SK-N-SH (cell line): ENCODE data around the gene GCLC.
"Not testable (repeated sequence)": the region's sequence is repeated elsewhere in the genome, so short reads cannot be mapped to it uniquely, and the experiment has no call there.

Source experiments
- CTCF ChIP-seq: fragments of 200-600 bp; sonication (generic); IDR thresholded peaks from 2 replicates; pipeline ENCODE4 v1.6.1; 2017; ENCODE audit warnings: antibody characterized with exemption, mild to moderate bottlenecking, moderate library complexity
- EP300 ChIP-seq, 2 experiments: IDR thresholded peaks; 2 replicates each; pipeline versions ENCODE4 v1.4.0 to v1.6.1; 2012; ENCODE audit warnings: borderline replicate concordance in 1 of 2, low read depth in 1 of 2, low read length in 1 of 2
- POLR2AphosphoS5 ChIP-seq: IDR thresholded peaks from 2 replicates; pipeline ENCODE4 v1.6.1; 2012; ENCODE audit warnings: low read depth, low read length
- RFX5 ChIP-seq: IDR thresholded peaks from 2 replicates; pipeline ENCODE4 v1.6.1; 2012; ENCODE audit warnings: mild to moderate bottlenecking, improper control_type of control experiment, low read length
- TAF1 ChIP-seq: IDR thresholded peaks from 2 replicates; pipeline ENCODE4 v1.6.1; 2012; ENCODE audit warnings: low read depth, mild to moderate bottlenecking, low read length, moderate library complexity, borderline replicate concordance

- not testable (repeated sequence) for TF ChIP-seq CTCF; POLR2AphosphoS5; RFX5; TAF1; EP300 (IDR thresholded peaks at IDR 0.05; ENCODE audit: borderline replicate concordance in 1 of 2, low read depth in 1 of 2, low read length in 1 of 2)
These were observed 6.8 kb upstream of the GCLC start for GRCh38 chr6:53551681-53552080.
